22Rv1 (cell line): ENCODE measurements around the gene TMEM86B.

Experiments
- H3K27ac ChIP-seq: fragments of 450-650 bp; 2 replicates; pipeline ENCODE4 v1.5.1; 2017
- ZFX ChIP-seq: fragments of 450-650 bp; IDR thresholded peaks from 2 replicates; pipeline ENCODE4 v1.6.1; 2017; ENCODE audit warnings: antibody characterized with exemption, borderline replicate concordance
- TF ChIP-seq, protein P1 (sequence below): fragments of 450-650 bp; IDR thresholded peaks from 2 replicates; pipeline ENCODE4 v1.5.1; 2017; ENCODE audit warnings: mild to moderate bottlenecking

Gene TMEM86B

DNA sequence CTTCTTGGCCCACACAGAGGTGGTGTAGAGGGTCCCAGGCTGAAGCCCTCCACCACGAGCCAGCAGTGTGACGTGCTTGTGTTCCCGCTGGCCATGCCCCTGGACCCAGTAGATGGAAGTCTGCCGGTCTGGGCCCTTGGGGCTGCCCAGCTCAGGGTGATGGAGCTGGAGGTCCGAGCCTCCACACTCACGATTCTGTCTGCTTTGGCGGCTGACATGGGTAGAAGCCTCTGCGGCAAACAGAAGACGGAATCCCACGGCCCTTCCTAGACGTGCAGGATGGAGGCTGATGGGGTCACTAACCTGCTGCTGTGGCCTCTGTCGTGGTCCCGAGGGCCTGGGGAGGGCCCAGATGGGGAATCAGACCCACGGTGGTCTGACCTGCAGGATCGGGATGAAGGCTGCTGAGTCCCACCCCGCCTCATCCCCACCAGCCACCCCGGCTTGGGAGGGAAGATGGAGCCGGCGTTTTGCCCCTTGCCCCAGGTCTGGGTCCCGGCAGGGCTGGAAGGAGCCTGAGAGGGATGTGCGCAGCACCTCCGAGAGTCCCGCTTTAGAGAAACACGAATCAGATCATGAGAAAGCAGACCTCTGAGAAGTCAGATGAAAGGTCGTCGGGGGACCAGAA is 4.4 kb downstream of the TMEM86B start:
- TF ChIP-seq ZFX: no peak
- TF ChIP-seq, protein P1, sequence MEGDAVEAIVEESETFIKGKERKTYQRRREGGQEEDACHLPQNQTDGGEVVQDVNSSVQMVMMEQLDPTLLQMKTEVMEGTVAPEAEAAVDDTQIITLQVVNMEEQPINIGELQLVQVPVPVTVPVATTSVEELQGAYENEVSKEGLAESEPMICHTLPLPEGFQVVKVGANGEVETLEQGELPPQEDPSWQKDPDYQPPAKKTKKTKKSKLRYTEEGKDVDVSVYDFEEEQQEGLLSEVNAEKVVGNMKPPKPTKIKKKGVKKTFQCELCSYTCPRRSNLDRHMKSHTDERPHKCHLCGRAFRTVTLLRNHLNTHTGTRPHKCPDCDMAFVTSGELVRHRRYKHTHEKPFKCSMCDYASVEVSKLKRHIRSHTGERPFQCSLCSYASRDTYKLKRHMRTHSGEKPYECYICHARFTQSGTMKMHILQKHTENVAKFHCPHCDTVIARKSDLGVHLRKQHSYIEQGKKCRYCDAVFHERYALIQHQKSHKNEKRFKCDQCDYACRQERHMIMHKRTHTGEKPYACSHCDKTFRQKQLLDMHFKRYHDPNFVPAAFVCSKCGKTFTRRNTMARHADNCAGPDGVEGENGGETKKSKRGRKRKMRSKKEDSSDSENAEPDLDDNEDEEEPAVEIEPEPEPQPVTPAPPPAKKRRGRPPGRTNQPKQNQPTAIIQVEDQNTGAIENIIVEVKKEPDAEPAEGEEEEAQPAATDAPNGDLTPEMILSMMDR: no peak
- peak overlapping the region; percentile 27; the same call in 1 of the 2 replicates for H3K27ac ChIP-seq

DNA sequence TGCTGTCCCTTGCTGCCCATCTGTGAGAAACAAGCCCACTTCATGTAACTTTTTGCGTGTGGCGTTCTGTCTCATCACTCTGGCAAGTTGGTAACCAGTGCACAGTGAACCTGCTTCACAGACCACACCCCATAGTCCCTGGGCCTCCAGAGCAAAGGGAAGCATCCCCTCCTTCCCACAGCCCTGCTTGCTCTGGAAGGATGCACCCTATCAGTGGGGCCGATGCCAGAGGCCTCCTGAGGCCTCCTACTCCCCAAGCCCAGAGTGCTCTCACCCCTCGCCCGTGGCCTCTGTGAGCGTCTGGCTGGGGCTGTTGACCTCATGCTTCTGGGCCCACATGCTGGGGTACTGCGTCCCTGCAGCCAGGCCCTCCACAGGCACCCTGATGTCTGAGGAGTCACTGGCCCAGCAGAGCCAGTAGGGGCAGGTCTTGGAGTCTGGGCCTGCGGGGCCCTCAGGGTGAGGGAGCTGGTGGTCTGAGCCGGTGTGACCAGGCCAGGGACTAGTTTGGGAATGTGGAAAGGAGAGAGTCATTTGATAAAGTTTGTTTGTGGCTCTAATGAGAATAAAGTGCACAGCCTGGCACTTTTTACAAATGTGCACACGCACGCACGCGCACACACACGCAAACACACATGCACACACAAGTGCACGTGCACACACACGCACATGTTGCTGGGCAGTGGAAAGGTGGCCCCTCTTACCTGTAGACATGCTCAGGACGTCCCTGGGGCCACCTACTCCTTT is 5.1 kb downstream of the TMEM86B start:
- TF ChIP-seq, protein P1: no peak
- no peak for TF ChIP-seq ZFX
- peak overlapping the region; percentile 27; the same call in 1 of the 2 replicates for H3K27ac ChIP-seq

DNA sequence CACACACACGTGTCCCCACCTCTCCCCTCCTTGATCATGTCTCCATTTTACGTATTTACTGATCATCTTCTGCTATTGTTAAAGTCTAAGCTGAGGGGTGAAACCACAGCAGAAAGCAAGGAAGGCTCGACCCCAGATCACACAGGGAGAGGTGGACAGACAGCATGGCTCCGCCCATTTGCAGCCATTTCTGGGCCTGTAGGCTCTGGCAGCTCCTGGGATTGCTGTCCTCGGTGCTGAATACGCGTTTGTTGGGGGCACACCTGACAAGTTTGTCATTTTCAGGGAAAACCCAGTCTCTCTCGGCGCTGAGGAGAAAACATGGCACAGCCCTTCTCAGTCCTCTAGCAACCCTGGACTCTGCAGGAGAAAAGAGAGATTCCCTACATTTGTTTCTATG is 8.0 kb downstream of the TMEM86B start:
- no peak for TF ChIP-seq ZFX
- TF ChIP-seq, protein P1: no peak
- no peak overlapping the region for H3K27ac ChIP-seq

GRCh38 chr19:55216461-55217198 is 11.9 kb downstream of the TMEM86B start:
- TF ChIP-seq, protein P1: no peak
- TF ChIP-seq ZFX: no peak
- H3K27ac ChIP-seq: peak overlapping the region; percentile 98

DNA sequence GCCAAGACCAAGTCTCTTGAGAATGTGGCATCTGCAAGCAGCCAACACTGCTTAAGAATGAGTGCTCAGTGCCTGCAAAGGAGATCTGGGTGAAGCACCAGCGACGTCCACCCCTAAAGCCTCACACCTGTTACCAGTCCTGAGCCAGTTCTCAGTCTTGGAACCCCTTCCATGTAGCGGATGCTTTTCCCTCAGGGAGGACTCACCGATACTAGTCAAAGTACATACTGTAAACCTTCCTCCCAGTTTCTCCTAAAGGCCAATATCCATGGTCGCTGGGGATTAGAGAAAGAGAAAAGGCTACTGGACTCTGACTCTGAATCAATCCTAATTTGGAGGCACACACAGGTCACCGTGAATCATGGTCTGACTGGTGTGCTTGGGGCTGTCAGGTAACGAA is 15.0 kb downstream of the TMEM86B start:
- TF ChIP-seq, protein P1: no peak
- no peak for TF ChIP-seq ZFX

DNA sequence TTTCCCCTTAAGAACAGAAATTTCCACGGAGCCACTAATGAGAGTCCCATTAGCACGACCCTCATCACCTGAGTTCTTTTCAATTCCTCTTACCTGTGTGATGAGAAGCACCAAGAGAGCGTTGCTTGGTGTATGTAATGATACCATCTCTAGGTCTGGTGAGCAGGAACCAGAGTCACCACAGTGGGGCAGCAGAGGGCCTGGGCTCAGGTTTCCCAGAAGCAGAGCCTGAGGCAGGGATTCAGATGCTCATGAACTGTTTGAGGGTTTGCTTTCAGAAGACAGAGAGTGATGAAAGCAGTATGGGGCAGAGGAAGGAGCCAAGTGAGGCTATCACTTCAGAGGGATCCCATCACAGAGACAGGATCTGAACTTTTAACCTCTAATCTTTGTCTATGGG is 16.1 kb downstream of the TMEM86B start:
- H3K27ac ChIP-seq: no peak overlapping the region
- TF ChIP-seq, protein P1: peak; percentile 41
- TF ChIP-seq ZFX: no peak

More for the DNA sequence above, 15.0 kb downstream of the TMEM86B start:
- H3K27ac ChIP-seq: no peak overlapping the region
